Thymus (tissue), 14 donors: ENCODE measurements around the gene SNX32. TPM values are rescaled to one million over a fixed set of nuclear protein-coding genes. Genes with fewer than 3 reads are reported as not detected.
A peak's percentile ranks its signal among the peaks of the same experiment; 100 is the strongest.

ENCODE experiments used
- DNase-seq, 9 donors: peaks; one replicate each; pipeline ENCODE4 v3.0.0-alpha.2; 2013; ENCODE audit warnings: low spot score in 9 of 9, low read depth in 6 of 9, missing footprints in 1 of 9
- H3K27ac ChIP-seq, 2 donors: one replicate each; pipeline ENCODE4 v1.5.1; 2013; ENCODE audit warnings: control low read depth in 1 of 2, low read depth in 1 of 2, low read length in 1 of 2, mild to moderate bottlenecking in 1 of 2, moderate library complexity in 1 of 2
- H3K27me3 ChIP-seq, 2 donors: one replicate each; pipeline ENCODE4 v1.5.1; 2013; ENCODE audit warnings: low read length in 1 of 2; ENCODE audit not compliant: control insufficient read depth in 2 of 2, insufficient read depth in 1 of 2
- H3K36me3 ChIP-seq, 2 donors: one replicate each; pipeline ENCODE4 v1.5.1; 2013; ENCODE audit warnings: low read length in 1 of 2, mild to moderate bottlenecking in 1 of 2, moderate library complexity in 1 of 2; ENCODE audit not compliant: control insufficient read depth in 2 of 2, insufficient read depth in 2 of 2
- H3K4me1 ChIP-seq, 2 donors: one replicate each; pipeline ENCODE4 v1.5.1; 2013; ENCODE audit warnings: low read length in 2 of 2; ENCODE audit not compliant: control insufficient read depth in 2 of 2, insufficient read depth in 2 of 2
- H3K4me3 ChIP-seq, 2 donors: one replicate each; pipeline ENCODE4 v1.5.1; 2013; ENCODE audit warnings: low read length in 2 of 2, control low read depth in 1 of 2, mild to moderate bottlenecking in 1 of 2
- H3K9me3 ChIP-seq, 2 donors: one replicate each; pipeline ENCODE4 v1.5.1; 2013; ENCODE audit warnings: low read length in 1 of 2, mild to moderate bottlenecking in 1 of 2; ENCODE audit not compliant: control insufficient read depth in 2 of 2, insufficient read depth in 1 of 2
- WGBS: extraction: QIAGEN DNeasy Blood & Tissue Kit; methylation state at CpG from one replicate; pipeline ENCODE4 v1.1.7; 2013; 5-methylcytosine and 5-hydroxymethylcytosine counted together
- long read RNA-seq, 10 donors: transcript quantifications; one replicate each; lab custom pipeline, GENCODE V29; 2026
- polyA plus RNA-seq: library from polyadenylated mRNA; stranded (reverse); fragments of 200-250 nt; gene quantifications from one replicate; pipeline ENCODE4 v1.2.3, GENCODE V29; 2013
- total RNA-seq: library from RNA; stranded (reverse); fragments of 120-200 nt; gene quantifications from one replicate; pipeline ENCODE4 v1.2.4, GENCODE V29; 2013
- donor health status: healthy.

Gene SNX32
- total RNA-seq, result 0.38 TPM
- 1.1 TPM for polyA plus RNA-seq
- long read RNA-seq, donor 1, result 0 reads
- long read RNA-seq, donor 2, result 0 reads
- long read RNA-seq, donor 3, result 0 reads
- long read RNA-seq, donor 4, result 0 reads
- long read RNA-seq, donor 5, partial matches to known transcripts, result 1,669 of 1,683 reads
- long read RNA-seq, donor 5, other reads (novel, unspliced or antisense), result 14 of 1,683 reads
- long read RNA-seq, donor 6, result 0 reads
- long read RNA-seq, donor 7, result 0 reads
- long read RNA-seq, donor 8, result 0 reads
- long read RNA-seq, donor 9, partial matches to known transcripts, result 213 of 923 reads
- long read RNA-seq, donor 9, other reads (novel, unspliced or antisense), result 710 of 923 reads
- long read RNA-seq, donor 10, partial matches to known transcripts, result 865 of 879 reads
- long read RNA-seq, donor 10, other reads (novel, unspliced or antisense), result 14 of 879 reads

DNA sequence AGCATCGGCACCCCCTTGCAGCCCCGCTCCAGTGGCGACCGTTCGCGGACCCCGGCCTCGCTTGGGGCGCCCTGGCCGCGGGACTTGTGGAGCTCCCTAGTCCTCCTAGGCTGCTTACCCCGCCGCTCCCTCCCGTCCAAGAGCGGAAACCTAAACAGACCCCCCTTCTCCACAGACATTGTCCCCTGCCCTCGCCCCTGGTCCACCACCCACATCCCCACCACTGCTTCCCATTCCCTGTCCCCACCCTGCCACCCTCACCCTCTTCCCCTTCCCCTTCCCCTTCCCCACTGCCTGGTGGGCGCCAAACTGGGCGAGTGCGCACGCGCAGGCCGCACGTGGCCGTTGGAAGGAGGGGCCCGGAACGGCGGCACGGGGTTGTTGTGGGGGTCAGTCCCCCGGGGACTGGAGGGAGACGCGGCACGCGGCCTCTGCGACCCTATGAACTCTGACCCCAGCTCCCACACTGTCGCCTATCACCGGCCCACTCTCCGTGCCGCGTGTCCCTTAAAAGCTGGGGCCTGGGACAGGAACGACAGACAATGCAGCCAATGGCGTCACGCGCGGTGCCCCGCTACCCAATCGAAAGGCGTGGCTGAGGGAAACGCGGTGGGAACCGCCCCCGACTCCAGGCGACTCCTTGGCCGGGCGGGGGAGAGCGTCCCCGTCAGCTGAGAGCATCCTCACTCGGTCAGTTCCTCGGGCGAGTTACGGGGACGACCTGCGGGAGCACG, at the start of gene SNX32:
Gene SNX32, plus strand, starts transcription at position 667 of the 734 bp plus-strand sequence. CDS start 103 bp downstream, outside the sequence.
- Histone ChIP-seq H3K9me3 (no peaks in the 10 kb centered on the region), H3K27me3 (peaks cover 0 to 14% of the 10 kb centered on the region in 2 donors), H3K27ac (peak within 1 kb of the TSS in 1 of 2 donors; percentile 62), H3K4me1 (peaks cover 6 to 19% of the 10 kb centered on the region in 2 donors), H3K36me3 (no peaks in the 10 kb centered on the region), H3K4me3 (peak within 1 kb of the TSS; percentile 71 to 80)
- under 1% methylated on average over 63 of the region's 63 CpGs for WGBS
- peak; percentile 81 to 97 (median 93) for DNase-seq

DNA sequence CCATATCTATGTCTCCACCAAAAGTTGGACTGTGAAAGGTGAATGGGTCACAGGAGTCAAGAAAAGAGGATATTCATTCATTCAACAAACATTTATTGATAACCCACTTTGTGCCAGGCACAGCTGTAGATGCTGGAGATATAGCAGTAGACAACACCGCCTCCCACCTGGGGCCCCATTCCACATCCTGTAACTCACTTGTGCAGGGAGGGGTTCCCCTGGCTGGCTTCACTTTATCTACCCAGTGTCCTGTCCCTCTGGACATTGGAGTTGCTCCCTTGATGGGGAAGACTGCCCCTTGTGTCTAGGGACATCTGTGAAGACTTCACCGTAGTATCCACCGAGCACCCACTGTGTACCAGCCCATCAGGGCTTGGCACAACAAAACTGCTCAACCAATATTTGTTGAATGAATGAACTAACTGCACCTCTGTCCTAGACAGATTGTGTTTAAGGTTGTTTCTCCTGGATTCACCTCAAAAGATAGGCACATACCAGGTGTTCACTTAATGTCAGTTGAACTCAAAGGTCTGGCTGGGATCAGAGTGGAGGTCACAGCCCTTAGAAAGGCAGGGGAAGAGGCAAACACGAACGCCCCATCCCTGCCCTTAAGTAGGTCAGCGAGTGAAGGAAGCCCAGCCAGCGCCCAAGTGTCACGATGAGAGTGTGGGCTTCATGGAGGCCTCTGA, 48.3 kb upstream of the SNX32 start:
- Histone ChIP-seq H3K9me3 (peaks cover 0 to 23% of the 10 kb centered on the region in 2 donors), H3K4me3 (no peak overlapping the region), H3K27me3 (peaks cover 41 to 81% of the 10 kb centered on the region in 2 donors), H3K36me3 (no peaks in the 10 kb centered on the region), H3K27ac (peak overlapping the region in 1 of 2 donors; percentile 42), H3K4me1 (peaks cover 41 to 72% of the 10 kb centered on the region in 2 donors)
- WGBS, result 63% methylated on average over 8 of the region's 8 CpGs
- peak in 3 of 9 donors; percentile 57 to 83 (median 61) for DNase-seq

DNA sequence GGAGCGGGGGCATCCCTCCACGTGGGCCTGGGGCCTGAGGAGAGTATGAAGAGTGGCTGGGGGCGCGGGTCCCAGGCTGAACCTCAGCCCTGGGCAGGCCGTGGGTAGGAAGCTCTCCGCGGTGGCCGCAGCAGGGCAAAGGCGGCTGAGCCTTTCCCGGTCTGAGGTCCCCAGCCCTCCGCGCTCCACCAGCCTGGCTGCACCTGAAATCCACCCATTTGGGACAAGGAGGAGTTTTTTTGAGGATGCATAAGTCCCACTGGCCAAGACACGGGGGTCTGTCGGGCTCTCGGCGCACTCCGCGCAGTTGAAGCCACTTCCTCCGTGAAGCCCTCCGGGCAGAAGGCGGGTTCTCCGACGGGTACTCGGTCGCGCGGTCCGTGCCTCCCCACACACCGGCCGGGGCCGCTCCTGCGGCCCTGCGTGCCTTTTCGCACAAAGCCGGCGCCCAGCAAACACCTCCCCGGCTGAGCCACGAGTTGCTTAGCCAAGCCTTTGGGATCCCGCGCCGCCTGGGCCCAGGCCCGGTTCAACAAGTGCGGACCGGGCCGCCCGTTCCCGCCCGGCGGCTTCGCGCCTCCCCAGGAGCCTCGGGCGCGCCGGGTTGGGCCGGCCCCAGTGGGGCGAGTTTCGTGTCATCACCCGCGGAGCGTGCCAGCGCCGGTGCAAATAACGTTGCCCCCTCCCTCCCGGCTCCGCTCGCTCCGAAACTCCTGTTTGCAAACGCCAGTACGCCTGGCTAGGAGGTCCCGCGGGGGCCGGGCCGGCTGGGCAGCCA, 47.6 kb upstream of the SNX32 start:
- Histone ChIP-seq H3K27me3 (peaks cover 44 to 88% of the 10 kb centered on the region in 2 donors), H3K4me1 (peaks cover 39 to 71% of the 10 kb centered on the region in 2 donors), H3K36me3 (no peaks in the 10 kb centered on the region), H3K9me3 (peaks cover 0 to 23% of the 10 kb centered on the region in 2 donors), H3K4me3 (peak overlapping the region in 1 of 2 donors; percentile 20), H3K27ac (peak overlapping the region in 1 of 2 donors; percentile 42)
- WGBS, result 15% methylated on average over 74 of the region's 74 CpGs
- DNase-seq, result peak in 1 of 9 donors; percentile 50

DNA sequence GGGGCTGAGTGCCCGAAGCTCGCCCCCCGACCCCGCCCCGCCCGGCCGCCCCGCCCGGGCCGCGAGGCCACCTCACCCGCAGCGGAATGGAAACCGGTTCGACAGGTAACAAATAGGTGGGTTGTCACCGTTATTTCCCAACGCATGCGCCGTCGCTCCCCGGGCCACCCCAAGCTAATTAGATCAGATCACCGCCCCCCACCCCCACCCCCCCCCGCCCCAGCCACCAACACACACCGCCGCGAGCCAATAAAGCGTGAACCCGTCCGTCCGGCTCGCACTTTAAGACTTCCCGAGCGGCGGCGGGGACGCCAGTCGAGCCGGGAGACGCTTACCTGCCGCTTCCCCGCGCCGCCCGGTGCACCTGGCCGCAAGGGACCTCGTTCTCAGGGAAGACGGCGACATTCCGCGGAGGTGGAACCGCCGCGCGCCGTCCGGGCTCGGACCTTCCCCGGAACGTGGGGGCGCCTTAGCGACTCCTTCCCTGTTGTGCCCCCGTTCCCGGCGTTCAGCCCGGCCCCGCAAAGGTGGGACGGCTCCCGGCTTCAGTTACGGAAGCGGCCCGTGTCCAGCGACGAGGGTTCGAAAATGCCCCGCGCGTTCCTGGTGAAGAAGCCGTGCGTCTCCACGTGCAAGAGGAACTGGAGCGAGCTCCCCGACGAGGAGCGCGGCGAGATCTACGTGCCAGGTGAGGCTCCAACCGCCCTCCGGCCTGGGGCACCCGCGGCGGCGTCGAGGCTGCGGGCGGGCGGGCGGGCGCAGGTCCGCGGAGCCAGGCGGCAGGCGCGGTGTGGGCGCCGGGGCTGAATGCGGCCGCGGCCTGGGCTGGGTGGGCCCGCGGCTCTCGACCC, 46.8 kb upstream of the SNX32 start, which contains the start of gene OVOL1:
Gene OVOL1, plus strand, starts transcription at position 278 of the 851 bp plus-strand sequence. Its CDS starts 311 bp downstream, at position 589.
- Histone ChIP-seq H3K4me3 (peak within 1 kb of the TSS; percentile 8 to 37), H3K4me1 (peaks cover 38 to 63% of the 10 kb centered on the region in 2 donors), H3K36me3 (no peaks in the 10 kb centered on the region), H3K27ac (peak within 1 kb of the TSS in 1 of 2 donors; percentile 42), H3K27me3 (peaks cover 40 to 89% of the 10 kb centered on the region in 2 donors), H3K9me3 (peaks cover 0 to 19% of the 10 kb centered on the region in 2 donors)
- WGBS, result 2% methylated on average over 112 of the region's 112 CpGs
- DNase-seq, result peak in 1 of 9 donors; percentile 37

DNA sequence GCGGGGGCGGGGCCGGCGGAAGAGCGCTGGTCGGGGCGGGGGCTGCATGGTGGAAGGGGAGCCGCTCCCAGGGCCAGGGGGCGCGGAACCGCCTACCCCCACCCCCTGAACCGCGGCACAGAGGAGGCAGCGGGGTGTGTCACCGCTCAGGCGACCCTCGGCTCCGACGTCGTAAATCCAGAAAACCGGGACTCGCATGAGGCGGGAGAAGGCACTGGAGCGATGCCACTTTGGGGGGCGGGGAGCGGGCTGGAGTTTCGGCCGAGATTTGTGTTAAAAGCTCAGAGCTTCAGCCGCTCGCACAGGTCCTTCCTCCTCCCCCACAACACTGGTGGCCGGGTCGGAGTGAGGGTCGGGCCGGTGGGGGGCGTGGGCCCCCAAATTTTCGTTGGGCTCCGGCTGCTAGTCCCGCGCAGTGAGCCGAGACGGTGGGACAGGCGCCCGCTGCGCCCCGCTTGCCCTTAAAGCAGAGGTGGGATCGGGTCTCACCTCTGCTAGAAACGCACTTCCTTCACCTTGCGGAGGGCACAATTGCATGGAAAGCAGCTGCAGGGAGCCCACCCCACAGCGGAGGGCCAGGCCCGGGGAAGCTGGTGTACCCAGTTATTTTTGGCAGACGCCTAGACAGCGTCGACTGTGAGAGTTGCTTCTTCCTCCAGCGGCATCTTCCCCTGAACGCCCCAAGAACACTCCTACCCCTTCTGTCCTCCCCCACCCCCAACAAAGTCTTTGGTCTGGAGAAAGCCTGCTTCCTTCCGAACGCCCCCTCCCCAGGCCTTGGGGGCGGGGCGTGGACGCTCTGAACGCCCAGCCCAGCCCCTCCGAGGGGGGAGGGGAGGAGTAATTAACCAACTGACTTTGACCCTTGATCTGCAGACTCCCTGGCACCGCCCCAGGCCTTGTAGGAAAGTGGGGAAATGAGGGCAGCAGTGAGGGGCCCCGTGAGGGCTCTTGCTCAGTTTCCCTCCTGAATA, 45.8 kb upstream of the SNX32 start:
- Histone ChIP-seq H3K27me3 (peaks cover 38 to 89% of the 10 kb centered on the region in 2 donors), H3K9me3 (peaks cover 0 to 26% of the 10 kb centered on the region in 2 donors), H3K4me1 (peaks cover 41 to 54% of the 10 kb centered on the region in 2 donors), H3K27ac (no peak overlapping the region), H3K4me3 (peak overlapping the region; percentile 8 to 37), H3K36me3 (no peaks in the 10 kb centered on the region)
- 6% methylated on average over 64 of the region's 64 CpGs for WGBS
- peak in 2 of 9 donors; percentile 19 to 57 for DNase-seq

DNA sequence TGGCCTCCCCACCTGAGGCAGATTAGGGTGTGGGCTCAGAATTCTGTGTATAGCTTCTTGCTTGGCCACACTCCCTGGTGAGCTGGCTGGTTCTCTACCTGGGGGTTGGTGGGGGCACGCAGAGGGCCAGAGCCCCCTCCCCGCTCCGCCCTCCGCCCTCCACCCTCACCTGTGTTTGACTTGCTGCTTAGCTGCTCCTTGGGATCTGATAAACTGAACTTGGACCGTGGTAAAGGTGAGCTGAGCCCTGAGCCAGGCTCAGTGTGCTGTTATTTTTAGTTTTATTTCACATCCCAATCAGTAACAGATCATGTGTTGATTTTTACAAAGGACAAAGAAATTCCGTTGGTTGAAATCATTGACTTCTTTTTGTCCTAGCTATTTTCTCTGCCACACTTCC, 44.9 kb upstream of the SNX32 start:
- 90% methylated on average over 6 of the region's 6 CpGs for WGBS
- H3K4me1 ChIP-seq, result peaks cover 41 to 50% of the 10 kb centered on the region in 2 donors
- no peak overlapping the region for H3K4me3 ChIP-seq
- no peak overlapping the region for H3K27ac ChIP-seq
- H3K27me3 ChIP-seq, result peaks cover 38 to 94% of the 10 kb centered on the region in 2 donors
- peaks cover 0 to 26% of the 10 kb centered on the region in 2 donors for H3K9me3 ChIP-seq
- no peaks in the 10 kb centered on the region for H3K36me3 ChIP-seq
- no peak for DNase-seq
